ENCODE results near the gene GPC6.

GPC6 gene

DNA sequence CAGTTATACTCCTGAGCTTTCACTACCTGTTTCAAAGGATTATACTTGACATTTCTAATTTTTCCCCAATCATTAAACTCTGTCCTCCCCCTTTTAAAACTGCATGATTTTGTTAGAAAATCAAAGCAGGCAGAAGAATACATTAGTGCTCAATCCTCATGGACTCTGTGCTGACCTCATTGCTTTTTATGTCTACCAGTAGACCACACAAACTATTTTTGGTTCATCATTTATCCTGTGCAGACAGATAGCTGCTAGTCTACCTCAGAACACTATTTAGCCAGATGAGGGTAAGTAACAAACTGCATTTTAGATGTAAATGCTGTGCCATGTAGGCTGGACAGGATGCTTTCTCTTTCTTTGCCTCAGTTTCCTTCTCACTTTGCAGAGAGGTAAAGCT, 1016.9 kb downstream of the GPC6 start:
- H3K27ac Mint-ChIP-seq (ENCODE audit: low read depth) = no peak overlapping the region
- no peak overlapping the region for H3K4me3 Mint-ChIP-seq
- H3K36me3 Mint-ChIP-seq (ENCODE audit: insufficient read depth) = no peaks in the 10 kb centered on the region
- peaks cover 9% of the 10 kb centered on the region for H3K4me1 Mint-ChIP-seq
- no peak for DNase-seq (ENCODE audit: low spot score in 2 of 2)
- H3K27me3 Mint-ChIP-seq = peaks cover 28% of the 10 kb centered on the region
- H3K9me3 Mint-ChIP-seq = no peaks in the 10 kb centered on the region
- no peak for ATAC-seq (replicated peaks; ENCODE audit: extremely low read depth, poor library complexity, severe bottlenecking)

DNA sequence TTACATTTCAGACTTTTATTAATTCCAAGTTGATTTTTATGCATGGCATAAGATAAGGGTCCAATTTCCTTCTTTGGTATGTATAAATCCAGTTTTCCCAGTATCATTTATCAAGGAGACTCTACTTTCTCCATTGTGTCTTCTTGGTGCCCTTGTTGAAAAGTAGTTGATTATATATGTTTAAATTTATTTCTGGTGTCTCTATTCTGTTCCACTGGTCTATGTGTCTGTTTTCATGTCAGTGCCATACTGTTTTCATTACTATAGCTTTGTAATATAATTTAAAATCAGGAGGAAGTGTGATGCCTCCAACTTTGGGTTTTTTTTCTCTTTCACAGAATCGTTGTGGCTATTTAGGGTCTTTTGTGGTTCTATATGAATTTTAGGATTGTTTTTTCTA, 1019.9 kb downstream of the GPC6 start:
- no peak for DNase-seq (ENCODE audit: low spot score in 2 of 2)
- H3K36me3 Mint-ChIP-seq (ENCODE audit: insufficient read depth) = no peaks in the 10 kb centered on the region
- H3K27me3 Mint-ChIP-seq = peaks cover 48% of the 10 kb centered on the region
- no peak for ATAC-seq (replicated peaks; ENCODE audit: extremely low read depth, poor library complexity, severe bottlenecking)
- H3K9me3 Mint-ChIP-seq = no peaks in the 10 kb centered on the region
- no peak overlapping the region for H3K27ac Mint-ChIP-seq (ENCODE audit: low read depth)
- H3K4me1 Mint-ChIP-seq = no peaks in the 10 kb centered on the region
- H3K4me3 Mint-ChIP-seq = no peak overlapping the region

DNA sequence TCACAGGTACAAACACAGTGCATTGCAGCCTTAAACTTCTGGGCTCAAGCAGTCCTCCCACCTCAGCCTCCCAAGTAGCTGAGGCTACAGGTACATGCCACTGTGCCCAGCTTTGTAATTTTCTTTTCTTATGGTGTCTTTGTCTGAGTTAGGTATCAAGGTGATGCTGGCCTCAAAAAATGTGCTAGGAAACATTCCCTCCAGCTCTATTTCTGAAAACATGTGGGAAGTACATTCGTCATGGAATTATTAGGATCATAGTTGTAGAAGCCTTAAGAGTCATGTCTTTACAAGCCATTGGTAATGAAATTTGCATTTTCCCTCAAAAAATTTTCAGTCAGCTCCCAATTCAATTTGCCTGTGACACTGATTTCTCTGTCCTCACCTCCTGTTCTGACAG, 1021.3 kb downstream of the GPC6 start:
- DNase-seq (ENCODE audit: low spot score in 2 of 2) = no peak
- Mint-ChIP-seq H3K9me3 (no peaks in the 10 kb centered on the region), H3K36me3 (ENCODE audit: insufficient read depth) (no peaks in the 10 kb centered on the region), H3K4me1 (no peaks in the 10 kb centered on the region), H3K27me3 (peaks cover 58% of the 10 kb centered on the region), H3K27ac (ENCODE audit: low read depth) (no peak overlapping the region), H3K4me3 (no peak overlapping the region)
- no peak for ATAC-seq (replicated peaks; ENCODE audit: extremely low read depth, poor library complexity, severe bottlenecking)

DNA sequence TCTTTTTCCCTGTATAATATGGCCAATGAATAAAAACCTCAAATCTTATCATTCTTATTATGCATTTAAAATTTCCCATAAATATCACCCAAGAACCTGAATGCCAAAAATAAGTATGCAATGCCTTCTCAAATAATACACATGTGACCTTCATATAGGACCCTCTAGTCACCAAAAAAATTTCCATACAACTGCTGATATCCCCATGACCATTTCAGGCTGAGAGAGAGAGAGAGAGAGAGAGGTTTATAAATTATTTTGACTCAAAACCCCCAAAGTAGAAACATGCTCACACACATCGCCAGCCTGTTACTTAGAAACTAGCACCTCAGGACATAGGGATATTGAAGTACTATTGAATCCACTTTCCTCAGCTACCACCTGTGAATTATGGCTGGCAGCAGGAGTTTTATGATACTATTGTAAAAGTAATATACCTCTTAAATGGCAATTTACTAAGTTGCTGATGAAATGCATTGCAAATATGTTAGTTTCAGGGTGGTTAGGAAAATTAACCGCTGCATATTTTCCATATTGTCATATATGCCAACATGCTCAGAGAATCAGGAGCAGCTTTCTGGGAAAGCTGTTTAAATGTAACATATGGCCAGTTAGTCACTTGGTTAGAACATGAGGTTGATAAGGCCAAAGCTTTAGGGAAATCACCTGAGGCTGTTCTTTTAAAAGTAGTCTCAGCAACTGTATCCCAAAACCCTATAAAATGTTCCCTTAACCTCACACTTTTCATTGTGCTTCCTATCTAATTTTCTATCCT, 1022.0 kb downstream of the GPC6 start:
- no peak overlapping the region for H3K27ac Mint-ChIP-seq (ENCODE audit: low read depth)
- no peak for DNase-seq (ENCODE audit: low spot score in 2 of 2)
- no peak for ATAC-seq (replicated peaks; ENCODE audit: extremely low read depth, poor library complexity, severe bottlenecking)

DNA sequence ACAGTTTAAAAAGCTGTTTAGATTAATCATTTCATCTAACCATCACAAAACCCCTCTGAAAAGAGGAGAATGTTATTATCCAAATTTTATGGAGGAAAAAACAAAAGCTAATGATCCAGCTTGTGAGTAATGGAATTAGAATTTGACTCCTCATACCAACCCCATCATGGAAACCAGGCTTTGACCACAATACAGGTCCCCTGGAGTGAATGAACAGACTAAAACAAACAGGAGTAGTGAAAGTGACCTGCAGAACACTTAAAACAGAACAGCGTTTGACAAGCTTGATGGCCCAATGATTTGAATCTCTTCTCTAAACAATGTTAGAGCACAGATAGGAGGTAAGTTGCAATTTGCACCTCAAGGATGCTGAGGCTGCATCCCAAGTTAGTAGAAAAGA, 1022.9 kb downstream of the GPC6 start:
- Mint-ChIP-seq H3K9me3 (no peaks in the 10 kb centered on the region), H3K4me3 (no peak overlapping the region), H3K27ac (ENCODE audit: low read depth) (no peak overlapping the region), H3K27me3 (peaks cover 58% of the 10 kb centered on the region), H3K4me1 (no peaks in the 10 kb centered on the region), H3K36me3 (ENCODE audit: insufficient read depth) (no peaks in the 10 kb centered on the region)
- DNase-seq (ENCODE audit: low spot score in 2 of 2) (no peak), ATAC-seq (replicated peaks; ENCODE audit: extremely low read depth, poor library complexity, severe bottlenecking) (no peak)

More for the DNA sequence above, 1022.0 kb downstream of the GPC6 start:
- H3K4me1 Mint-ChIP-seq = no peaks in the 10 kb centered on the region
- no peaks in the 10 kb centered on the region for H3K36me3 Mint-ChIP-seq (ENCODE audit: insufficient read depth)
- no peaks in the 10 kb centered on the region for H3K9me3 Mint-ChIP-seq
- H3K4me3 Mint-ChIP-seq = no peak overlapping the region
- H3K27me3 Mint-ChIP-seq = peaks cover 58% of the 10 kb centered on the region

DNA sequence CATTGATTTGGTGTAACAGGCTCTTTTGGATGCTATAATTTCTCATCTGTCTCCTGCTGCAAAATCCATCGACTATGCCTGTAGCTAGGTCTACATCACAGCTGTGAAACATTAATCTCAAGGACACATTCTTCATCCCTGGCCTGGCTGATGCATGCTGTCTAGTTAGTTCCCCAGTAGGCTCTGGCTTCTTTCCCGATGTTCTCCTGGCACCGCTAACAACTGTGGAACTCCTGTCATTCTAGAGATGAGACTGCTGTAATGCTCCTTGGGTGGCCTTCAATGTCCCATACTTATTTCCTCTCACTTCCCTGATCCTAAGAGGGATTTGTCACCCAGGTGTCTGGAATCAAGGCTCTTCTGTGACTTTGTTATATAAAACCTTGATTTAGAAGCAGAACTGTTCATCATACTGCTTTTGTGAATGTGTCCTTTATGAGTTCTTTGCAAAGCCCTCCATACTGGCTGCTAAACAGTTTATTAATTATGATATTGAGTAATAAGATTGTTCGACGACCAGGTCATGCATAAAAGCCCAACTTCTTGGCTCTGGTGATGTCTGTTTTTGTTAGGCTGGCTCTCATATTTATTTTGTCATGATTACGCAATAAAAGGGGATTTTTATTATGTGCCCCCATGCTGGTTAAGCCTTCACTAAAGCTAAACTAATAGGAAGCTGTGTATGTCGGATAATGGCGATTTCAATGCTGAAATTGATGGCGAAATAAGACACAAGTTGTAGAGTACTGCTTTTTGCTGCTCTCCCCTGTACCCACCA, 1025.4 kb downstream of the GPC6 start:
- Mint-ChIP-seq H3K27me3 (peaks cover 49% of the 10 kb centered on the region), H3K9me3 (no peaks in the 10 kb centered on the region), H3K4me1 (no peaks in the 10 kb centered on the region), H3K27ac (ENCODE audit: low read depth) (no peak overlapping the region), H3K36me3 (ENCODE audit: insufficient read depth) (no peaks in the 10 kb centered on the region), H3K4me3 (no peak overlapping the region)
- ATAC-seq (replicated peaks; ENCODE audit: extremely low read depth, poor library complexity, severe bottlenecking) = no peak
- no peak for DNase-seq (ENCODE audit: low spot score in 2 of 2)

DNA sequence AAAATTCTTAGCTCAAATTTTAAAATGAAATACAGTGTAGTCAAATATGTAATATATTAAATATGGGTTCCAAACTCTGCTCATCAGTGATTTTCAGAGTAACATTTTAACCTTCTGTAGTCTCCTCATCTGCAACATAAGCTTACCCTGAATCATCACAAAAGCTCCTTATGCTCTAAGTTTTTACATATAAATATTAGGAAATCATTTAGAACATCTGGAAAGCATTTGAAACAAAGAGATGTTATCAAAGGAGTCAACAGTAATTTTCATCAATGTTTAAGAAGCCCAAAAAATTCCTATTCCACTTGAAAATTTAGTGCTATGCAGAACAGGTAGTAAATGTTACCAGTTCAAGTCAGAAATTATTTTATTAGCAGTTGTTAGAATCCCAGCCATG, 1028.1 kb downstream of the GPC6 start:
- H3K36me3 Mint-ChIP-seq (ENCODE audit: insufficient read depth) = no peaks in the 10 kb centered on the region
- no peak overlapping the region for H3K27ac Mint-ChIP-seq (ENCODE audit: low read depth)
- no peak for DNase-seq (ENCODE audit: low spot score in 2 of 2)
- H3K27me3 Mint-ChIP-seq = peaks cover 23% of the 10 kb centered on the region
- H3K4me3 Mint-ChIP-seq = no peak overlapping the region
- H3K9me3 Mint-ChIP-seq = no peaks in the 10 kb centered on the region
- no peak for ATAC-seq (replicated peaks; ENCODE audit: extremely low read depth, poor library complexity, severe bottlenecking)
- no peaks in the 10 kb centered on the region for H3K4me1 Mint-ChIP-seq

DNA sequence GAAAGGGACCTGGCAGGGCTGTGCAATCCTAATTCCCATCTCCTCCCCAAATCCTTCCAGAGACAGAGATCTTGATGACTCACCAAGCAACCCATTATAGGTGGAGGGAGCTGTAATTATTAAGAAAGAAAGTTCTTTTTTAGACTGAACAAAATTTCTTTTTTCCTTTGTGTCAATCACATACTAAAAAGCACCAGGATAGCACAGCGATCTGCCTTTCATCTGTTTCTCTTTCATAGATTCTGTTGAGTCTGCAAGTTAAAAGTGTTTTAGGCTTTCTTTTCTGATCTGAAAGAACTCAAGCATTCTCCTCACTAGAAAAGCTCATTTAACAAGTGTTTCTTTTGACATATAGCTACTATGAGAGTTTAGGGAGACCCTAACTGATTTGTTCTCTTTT, 1030.1 kb downstream of the GPC6 start:
- H3K9me3 Mint-ChIP-seq = no peaks in the 10 kb centered on the region
- H3K27ac Mint-ChIP-seq (ENCODE audit: low read depth) = no peak overlapping the region
- no peak for ATAC-seq (replicated peaks; ENCODE audit: extremely low read depth, poor library complexity, severe bottlenecking)
- H3K4me1 Mint-ChIP-seq = no peaks in the 10 kb centered on the region
- DNase-seq (ENCODE audit: low spot score in 2 of 2) = no peak
- H3K27me3 Mint-ChIP-seq = peaks cover 7% of the 10 kb centered on the region
- H3K36me3 Mint-ChIP-seq (ENCODE audit: insufficient read depth) = no peaks in the 10 kb centered on the region
- no peak overlapping the region for H3K4me3 Mint-ChIP-seq

DNA sequence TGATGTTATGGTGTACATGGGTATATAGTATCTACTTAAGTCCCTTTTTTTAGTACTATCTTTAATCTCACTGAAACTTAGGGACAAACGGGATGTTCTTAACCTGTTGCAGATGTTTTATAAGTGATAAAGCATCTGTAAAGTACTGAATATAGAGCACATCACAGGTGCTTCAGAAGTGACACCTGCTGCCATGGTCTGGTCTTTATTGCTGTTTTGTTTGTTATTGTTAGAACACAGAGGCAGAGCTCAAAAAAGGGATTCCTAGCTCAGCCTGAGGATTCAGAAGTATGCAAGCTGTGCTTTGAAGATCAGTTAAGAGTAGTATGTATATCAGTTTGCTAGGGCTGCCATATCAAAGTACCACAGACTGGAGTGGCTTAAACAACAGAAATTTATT, 1033.4 kb downstream of the GPC6 start:
- Mint-ChIP-seq H3K9me3 (no peaks in the 10 kb centered on the region), H3K27ac (ENCODE audit: low read depth) (no peak overlapping the region)
- no peak for DNase-seq (ENCODE audit: low spot score in 2 of 2)

DNA sequence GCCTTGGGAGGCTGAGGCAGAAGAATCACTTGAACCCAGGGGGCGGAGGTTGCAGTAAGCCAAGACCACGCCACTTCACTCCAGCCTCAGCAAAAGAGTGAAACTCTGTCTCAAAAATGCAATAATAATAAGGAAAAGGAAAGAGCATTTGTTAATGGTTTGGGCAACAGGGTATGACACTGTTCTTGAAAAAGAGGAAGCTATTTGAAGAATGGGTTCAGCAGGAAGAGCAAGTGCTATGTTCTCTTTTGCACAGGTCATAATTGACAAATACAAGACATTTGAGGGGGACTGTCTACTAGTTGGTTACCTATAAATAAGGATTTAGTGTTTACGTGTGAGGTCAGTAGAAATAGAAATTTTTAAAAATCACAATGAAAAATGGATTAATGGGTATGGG, 1034.6 kb downstream of the GPC6 start:
- Mint-ChIP-seq H3K4me3 (no peak overlapping the region), H3K9me3 (no peaks in the 10 kb centered on the region), H3K27ac (ENCODE audit: low read depth) (no peak overlapping the region), H3K36me3 (ENCODE audit: insufficient read depth) (no peaks in the 10 kb centered on the region), H3K4me1 (no peaks in the 10 kb centered on the region), H3K27me3 (no peaks in the 10 kb centered on the region)
- DNase-seq (ENCODE audit: low spot score in 2 of 2) (no peak), ATAC-seq (replicated peaks; ENCODE audit: extremely low read depth, poor library complexity, severe bottlenecking) (no peak)

More for the DNA sequence above, 1033.4 kb downstream of the GPC6 start:
- no peaks in the 10 kb centered on the region for H3K36me3 Mint-ChIP-seq (ENCODE audit: insufficient read depth)
- H3K4me1 Mint-ChIP-seq = no peaks in the 10 kb centered on the region
- ATAC-seq (replicated peaks; ENCODE audit: extremely low read depth, poor library complexity, severe bottlenecking) = no peak
- no peak overlapping the region for H3K4me3 Mint-ChIP-seq
- no peaks in the 10 kb centered on the region for H3K27me3 Mint-ChIP-seq

DNA sequence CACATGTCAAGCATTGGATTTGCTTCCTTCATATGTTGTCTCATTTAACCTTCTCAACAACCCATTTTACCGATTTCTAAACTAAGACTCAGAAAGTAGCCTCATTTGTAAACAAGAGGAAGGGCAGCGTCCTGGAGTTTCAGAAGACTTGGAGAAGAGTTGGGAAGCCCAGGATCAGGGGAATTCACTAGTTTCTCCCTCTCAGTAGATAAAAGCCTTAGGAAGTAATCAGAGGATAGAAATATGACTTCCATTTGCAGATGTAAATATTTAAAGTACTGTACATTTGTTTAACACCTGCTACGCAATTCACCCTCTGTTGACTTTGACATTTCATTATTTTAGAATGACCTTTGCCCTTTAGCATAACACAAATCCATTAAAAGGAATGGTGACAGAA, 1036.4 kb downstream of the GPC6 start:
- ATAC-seq (replicated peaks; ENCODE audit: extremely low read depth, poor library complexity, severe bottlenecking) (no peak), DNase-seq (ENCODE audit: low spot score in 2 of 2) (no peak)
- no peaks in the 10 kb centered on the region for H3K36me3 Mint-ChIP-seq (ENCODE audit: insufficient read depth)
- no peak overlapping the region for H3K4me3 Mint-ChIP-seq
- peaks cover 5% of the 10 kb centered on the region for H3K9me3 Mint-ChIP-seq
- H3K4me1 Mint-ChIP-seq = no peaks in the 10 kb centered on the region
- H3K27me3 Mint-ChIP-seq = no peaks in the 10 kb centered on the region
- no peak overlapping the region for H3K27ac Mint-ChIP-seq (ENCODE audit: low read depth)

DNA sequence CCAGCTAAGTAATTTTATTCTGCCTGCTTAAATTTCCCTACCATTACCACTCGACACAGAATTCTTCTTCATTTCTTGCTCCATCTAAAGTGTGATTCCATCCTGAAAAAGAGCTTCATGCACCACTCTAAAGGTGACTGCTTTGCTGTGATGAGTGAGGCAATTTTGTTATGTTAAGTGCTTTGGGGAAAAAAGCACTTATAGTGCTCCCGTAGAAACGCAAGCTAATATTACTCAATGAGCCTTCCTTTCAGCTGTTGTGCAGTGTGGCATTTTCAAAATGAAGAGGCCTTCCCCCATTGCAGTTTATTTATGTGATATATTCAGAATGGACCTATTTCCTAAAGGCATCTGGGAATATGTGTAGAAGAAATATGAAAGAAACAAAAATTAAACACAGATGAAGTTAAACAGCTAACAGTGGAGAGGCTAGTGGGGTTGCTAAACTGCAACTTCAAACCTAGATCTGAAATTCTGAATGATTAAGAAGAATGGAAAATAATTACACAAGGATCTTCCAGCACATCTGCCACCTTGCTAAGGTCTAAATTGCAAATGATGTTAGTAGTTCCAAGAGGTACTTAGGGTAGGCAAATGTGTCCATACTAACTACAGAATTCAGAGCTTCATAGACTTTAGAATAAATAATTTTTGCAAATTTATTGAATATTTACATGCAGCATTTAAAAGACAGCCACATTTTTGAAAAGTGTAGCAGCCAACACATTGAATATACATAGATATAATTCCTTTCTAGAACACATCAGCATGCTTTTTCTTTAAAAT, 1041.2 kb downstream of the GPC6 start:
- Mint-ChIP-seq H3K9me3 (peaks cover 5% of the 10 kb centered on the region), H3K27ac (ENCODE audit: low read depth) (no peak overlapping the region), H3K4me3 (no peak overlapping the region), H3K4me1 (no peaks in the 10 kb centered on the region), H3K36me3 (ENCODE audit: insufficient read depth) (no peaks in the 10 kb centered on the region), H3K27me3 (peaks cover 8% of the 10 kb centered on the region)
- ATAC-seq (replicated peaks; ENCODE audit: extremely low read depth, poor library complexity, severe bottlenecking) = no peak
- no peak for DNase-seq (ENCODE audit: low spot score in 2 of 2)

Data from central memory CD8-positive, alpha-beta T cell (primary cell).